T-helper 9 cell (primary cell): ENCODE results near the gene ARMC9.
"Not testable (repeated sequence)": the region's sequence is repeated elsewhere in the genome, so short reads cannot be mapped to it uniquely, and the experiment has no call there.

ENCODE experiments used
- DNase-seq: peaks from one replicate; pipeline ENCODE4 v3.0.0-alpha.2; 2020

Gene ARMC9

DNA sequence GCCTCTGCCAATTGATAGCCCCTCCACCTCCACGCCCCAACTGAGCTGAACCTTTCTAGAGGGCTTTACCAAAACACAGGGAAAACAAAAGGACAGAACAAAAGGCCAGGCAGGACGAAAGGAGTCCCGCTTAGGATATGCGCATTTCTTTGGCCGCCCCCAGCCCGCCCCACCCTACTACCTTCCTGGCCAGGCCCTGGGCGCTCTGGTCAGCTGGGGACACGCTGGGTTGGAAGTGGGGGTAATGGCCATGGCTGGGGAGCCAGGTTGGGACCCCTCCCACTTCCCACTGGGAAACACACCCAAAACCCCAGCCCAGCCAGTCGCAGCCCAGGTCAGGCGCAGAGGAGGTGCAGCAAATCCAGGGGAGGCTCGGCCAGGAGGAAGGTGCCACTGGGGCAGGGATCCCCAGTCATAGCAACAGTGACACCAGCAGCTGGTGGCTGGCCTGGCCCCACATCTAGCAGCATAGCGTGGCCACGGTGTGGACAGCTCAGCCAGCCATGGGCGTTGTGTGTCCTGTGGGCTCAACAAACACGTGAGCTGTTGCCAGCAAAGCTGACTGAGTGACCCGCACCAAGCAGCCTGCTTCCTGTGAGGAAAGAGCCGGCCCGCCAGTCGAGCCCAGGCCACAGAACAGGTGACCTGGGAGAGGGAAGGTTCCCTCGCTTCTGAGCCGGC is 172.5 kb downstream of the ARMC9 start:
- no peak for DNase-seq

- DNase-seq, result no peak
Measured at GRCh38 chr2:231371430-231372054, 173.1 kb downstream of the ARMC9 start.

- no peak for DNase-seq
Measured at GRCh38 chr2:231372326-231372725, 173.9 kb downstream of the ARMC9 start.

DNA sequence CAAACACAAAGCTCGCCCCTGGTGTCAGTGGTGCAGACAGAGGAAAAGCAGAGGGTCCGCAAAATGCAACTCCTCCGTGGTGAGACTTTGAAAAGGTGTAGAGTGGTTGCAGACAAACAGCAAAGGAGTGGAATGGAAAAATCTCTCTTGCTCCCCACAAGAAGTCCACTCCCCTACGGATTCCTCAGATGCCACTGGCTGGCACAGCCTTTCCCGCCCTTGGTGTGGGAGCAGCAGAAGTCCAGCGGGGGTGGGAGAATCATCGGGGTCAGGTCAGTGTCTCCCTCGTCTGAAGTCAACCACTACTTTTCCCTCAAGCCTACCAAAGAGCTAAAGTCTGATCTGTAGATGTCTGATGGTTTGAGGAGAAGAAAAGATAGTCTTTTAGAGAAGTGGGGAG is 174.8 kb downstream of the ARMC9 start:
- DNase-seq, result no peak

GRCh38 chr2:231373786-231374349 is 175.4 kb downstream of the ARMC9 start:
- DNase-seq, result no peak

GRCh38 chr2:231374771-231375170 is 176.3 kb downstream of the ARMC9 start:
- DNase-seq, result no peak

- DNase-seq, result not testable (repeated sequence)
Measured at GRCh38 chr2:231375994-231376615, 177.7 kb downstream of the ARMC9 start.

DNA sequence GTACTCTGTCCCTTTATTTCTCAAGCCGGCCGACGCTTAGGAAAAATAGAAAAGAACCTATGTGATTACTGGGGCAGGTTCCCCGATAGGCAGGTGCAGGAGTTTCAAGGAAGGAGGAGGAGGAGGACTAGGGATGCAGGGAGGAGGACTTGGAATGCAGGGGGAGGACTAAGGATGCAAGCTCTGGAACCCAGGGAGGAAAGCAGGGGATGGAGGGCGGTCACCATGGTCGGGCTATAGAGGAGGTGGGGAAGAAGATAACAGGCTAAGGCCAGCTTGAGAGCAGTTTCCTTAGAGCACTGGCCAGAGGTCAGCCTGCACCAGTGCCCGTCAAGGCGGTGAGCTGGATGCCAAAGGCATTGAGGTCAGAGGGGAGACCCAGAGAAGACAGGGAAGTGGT is 178.4 kb downstream of the ARMC9 start:
- DNase-seq, result no peak

DNA sequence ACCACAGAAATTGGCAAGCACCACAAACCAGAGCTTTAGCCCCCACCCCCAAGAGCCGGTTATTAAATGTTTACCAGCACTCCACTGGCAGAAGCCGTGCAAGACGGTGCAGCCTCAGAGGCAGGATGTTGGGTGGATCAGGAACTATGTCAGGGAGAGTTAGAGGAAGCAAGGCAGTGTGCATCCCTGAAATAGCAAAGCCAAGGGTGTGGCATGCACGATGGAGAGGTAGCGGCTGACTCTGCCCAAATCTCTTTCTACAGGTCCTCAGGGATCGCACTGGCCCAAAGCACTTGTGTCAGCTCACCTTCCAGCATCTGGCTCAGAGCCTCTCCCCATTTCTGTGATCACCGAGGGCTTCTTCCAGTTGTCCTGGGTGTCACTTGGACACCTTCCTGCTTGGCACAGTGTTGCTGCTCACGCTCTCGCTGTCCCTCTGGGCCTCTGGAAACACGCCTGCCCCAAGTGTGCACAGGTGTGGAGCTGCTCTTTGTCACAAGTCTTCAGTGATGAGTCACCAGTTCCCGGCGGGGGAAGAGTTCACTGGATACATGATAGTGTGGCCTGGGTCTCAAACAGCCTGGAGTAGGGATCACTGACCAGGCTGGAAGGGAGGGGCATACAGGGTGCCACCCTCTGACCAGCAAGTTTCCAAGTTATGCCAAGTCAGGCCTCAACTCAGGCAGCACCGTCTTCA is 179.7 kb downstream of the ARMC9 start:
- no peak for DNase-seq

GRCh38 chr2:231379266-231380215 is 181.1 kb downstream of the ARMC9 start:
- DNase-seq, result no peak

DNA sequence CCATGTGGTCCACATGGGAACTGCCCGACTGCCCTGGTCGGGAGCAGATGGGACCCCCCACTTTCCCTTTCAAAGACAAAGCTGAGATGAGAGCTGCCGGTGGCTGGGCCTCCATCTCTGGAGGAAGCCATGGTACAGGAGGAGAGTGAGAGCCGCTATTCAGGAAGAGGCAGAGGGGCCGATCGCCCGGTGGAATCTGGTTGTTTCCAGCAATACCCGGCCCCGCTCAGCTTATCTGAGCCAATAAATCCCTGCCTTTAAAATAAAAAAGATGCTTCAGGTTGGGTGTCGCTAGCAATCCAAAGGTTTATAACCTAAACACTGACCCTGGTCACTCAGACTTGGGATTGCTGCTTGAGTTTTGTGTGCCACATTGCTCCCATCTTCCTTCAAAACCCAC is 181.9 kb downstream of the ARMC9 start:
- DNase-seq, result no peak

DNA sequence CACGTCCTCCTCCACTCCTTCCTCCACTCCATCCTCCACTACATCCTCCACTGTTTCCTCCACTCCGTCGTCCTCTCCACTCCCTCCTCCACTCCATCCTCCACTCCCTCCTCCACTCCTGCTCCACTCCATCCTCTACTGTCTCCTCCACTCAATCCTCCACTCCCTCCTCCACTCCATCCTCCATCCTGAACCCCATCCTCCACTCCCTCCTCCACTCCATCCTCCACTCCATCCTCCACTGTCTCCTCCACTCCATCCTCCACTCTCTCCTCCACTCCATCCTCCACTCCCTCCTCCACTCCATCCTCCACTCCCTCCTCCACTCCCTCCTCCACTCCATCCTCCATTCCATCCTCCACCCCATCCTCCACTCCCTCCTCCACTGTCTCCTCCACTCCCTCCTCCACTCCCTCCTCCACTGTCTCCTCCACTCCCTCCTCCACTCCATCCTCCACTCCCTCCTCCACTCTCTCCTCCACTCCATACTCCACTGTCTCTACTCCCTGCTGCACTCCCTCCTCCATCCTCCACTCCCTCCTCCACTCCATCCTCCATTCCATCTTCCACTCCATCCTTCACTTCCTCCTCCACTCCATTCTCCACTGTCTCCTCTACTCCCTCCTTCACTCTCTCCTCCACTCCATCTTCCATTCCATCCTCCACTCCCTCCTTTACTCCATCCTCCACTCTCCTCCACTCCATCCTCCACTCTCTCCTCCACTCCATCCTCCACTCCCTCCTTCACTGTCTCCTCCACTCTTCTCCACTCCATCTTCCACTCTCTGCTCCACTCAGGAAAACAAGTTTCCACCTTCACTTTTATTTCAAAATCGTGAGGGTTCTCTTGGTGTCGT is 182.8 kb downstream of the ARMC9 start:
- no peak for DNase-seq

- no peak for DNase-seq
Measured at GRCh38 chr2:231382116-231382515, 183.7 kb downstream of the ARMC9 start.

GRCh38 chr2:231383416-231384108 is 185.1 kb downstream of the ARMC9 start:
- DNase-seq, result no peak

DNA sequence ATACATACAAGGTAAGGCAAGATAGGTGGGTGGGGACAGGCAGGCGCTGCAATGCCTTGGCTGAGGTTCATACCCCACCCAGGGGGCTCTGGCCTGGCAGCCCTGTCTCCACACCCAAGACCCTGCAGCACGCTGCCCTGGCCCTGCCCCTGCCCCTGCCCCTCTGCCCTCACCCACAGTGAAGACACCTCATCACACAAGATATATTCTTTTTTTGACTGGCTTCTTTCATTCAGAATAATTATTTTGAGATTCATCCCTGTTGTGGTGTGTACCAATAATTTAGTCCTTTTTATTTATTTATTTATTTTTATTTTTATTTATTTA is 185.6 kb downstream of the ARMC9 start:
- DNase-seq, result no peak

DNA sequence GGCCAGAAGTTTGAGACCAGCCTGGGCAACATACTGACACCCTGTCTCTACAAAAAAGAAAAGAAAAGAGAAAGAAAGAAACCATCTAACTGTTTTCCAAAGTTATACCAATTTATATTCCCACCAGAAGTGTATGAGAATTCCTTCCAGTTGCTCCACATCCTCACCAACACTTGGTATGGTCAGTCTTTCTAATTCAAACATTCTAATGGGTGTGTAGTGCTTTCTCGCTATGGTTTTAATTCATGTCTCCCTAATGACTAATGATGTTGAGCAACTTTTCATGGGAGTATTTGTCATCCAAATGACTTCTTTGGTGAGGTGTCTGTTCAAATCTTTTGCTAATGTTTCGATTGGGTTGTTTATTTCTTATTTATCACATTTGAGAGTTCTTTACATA is 186.5 kb downstream of the ARMC9 start:
- DNase-seq, result no peak

- no peak for DNase-seq
Measured at GRCh38 chr2:231385429-231385828, 187.0 kb downstream of the ARMC9 start.

GRCh38 chr2:231386446-231386845 is 188.0 kb downstream of the ARMC9 start:
- DNase-seq, result no peak

DNA sequence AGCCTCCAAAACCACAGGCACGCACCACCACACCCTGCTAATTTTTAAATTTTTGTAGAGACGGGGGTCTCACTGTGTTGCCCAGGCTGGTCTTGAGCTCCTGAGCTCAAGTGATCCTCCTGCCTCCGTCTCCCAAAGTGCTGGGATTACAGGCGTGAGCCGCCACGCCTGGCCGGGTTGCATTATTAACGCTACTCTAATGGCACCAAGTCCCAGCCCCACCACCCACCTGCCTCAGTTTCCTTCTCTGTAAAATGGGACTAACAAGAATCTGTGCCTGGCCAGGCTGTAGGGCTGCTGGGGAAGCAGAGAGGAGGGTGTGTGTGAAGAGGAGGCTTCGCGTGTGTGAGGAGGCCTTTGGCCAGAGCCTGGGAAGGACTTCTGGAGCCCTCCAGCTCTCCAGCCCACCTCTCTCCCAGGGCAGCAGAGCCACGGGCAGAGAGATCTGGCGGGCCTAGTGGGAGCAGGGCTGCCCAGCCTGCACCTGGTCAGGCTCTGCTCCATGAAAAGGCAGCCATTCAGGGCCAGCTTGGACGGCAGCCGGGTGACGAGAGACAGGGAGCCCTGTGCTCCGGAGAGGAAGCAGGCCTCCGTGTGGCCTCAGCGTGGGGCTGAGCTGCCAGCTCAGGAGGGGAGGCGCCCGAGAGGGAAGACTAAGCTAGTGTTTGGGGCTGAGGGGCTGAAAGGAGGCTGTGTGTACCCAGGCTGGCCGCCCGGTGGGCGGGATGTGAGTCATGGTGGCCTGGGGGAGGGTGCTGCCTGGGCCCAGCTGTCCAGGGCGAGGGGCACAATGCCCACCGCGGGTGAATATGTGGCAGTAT is 189.7 kb downstream of the ARMC9 start:
- no peak for DNase-seq
